ENCODE data around the gene EDNRB.
A peak's percentile ranks its signal among the peaks of the same experiment; 100 is the strongest.
"Not testable (repeated sequence)": the region's sequence is repeated elsewhere in the genome, so short reads cannot be mapped to it uniquely, and the experiment has no call there.

EDNRB gene

GRCh38 chr13:77896536-77896935, 22.1 kb downstream of the EDNRB start:
- peak; percentile 10 for DNase-seq

GRCh38 chr13:77894743-77895142, 23.9 kb downstream of the EDNRB start:
- DNase-seq, result no peak

- no peak for DNase-seq
These were observed 25.6 kb downstream of the EDNRB start for GRCh38 chr13:77893066-77893465.

- DNase-seq, result no peak
These were observed 26.1 kb downstream of the EDNRB start for GRCh38 chr13:77892491-77892890.

GRCh38 chr13:77891486-77891885, 27.1 kb downstream of the EDNRB start:
- no peak for DNase-seq

- no peak for DNase-seq
These were observed 27.6 kb downstream of the EDNRB start for GRCh38 chr13:77891041-77891440.

GRCh38 chr13:77883328-77883727, 35.3 kb downstream of the EDNRB start:
- DNase-seq, result no peak

GRCh38 chr13:77878190-77878589, 40.4 kb downstream of the EDNRB start:
- no peak for DNase-seq

GRCh38 chr13:77876176-77876575, 42.5 kb downstream of the EDNRB start:
- peak; percentile 17 for DNase-seq

- DNase-seq, result peak; percentile 24
These were observed 44.2 kb downstream of the EDNRB start for GRCh38 chr13:77874406-77874805.

- no peak for DNase-seq
These were observed 45.6 kb downstream of the EDNRB start for GRCh38 chr13:77872995-77873394.

GRCh38 chr13:77871596-77871995, 47.0 kb downstream of the EDNRB start:
- DNase-seq, result no peak

- DNase-seq, result no peak
These were observed 49.9 kb downstream of the EDNRB start for GRCh38 chr13:77868717-77869116.

- no peak for DNase-seq
These were observed 51.7 kb downstream of the EDNRB start for GRCh38 chr13:77866971-77867370.

GRCh38 chr13:77865622-77866021, 53.0 kb downstream of the EDNRB start:
- no peak for DNase-seq

- DNase-seq, result no peak
These were observed 55.5 kb downstream of the EDNRB start for GRCh38 chr13:77863144-77863543.

GRCh38 chr13:77861741-77862140, 56.9 kb downstream of the EDNRB start:
- no peak for DNase-seq

- peak; percentile 56 for DNase-seq
These were observed 58.1 kb downstream of the EDNRB start for GRCh38 chr13:77860507-77860981.

- peak; percentile 9 for DNase-seq
These were observed 59.2 kb downstream of the EDNRB start for GRCh38 chr13:77859450-77859849.

- DNase-seq, result no peak
These were observed 61.0 kb downstream of the EDNRB start for GRCh38 chr13:77857531-77858209.

- DNase-seq, result no peak
These were observed 64.9 kb downstream of the EDNRB start for GRCh38 chr13:77853703-77854102.

- not testable (repeated sequence) for DNase-seq
These were observed 70.6 kb downstream of the EDNRB start for GRCh38 chr13:77848050-77848449.

GRCh38 chr13:77846173-77846572, 72.5 kb downstream of the EDNRB start:
- no peak for DNase-seq

Measured in fibroblast of skin of abdomen (primary cell).